T47D (cell line): ENCODE results near the gene PRPF6.

Experiments used
- DNase-seq, 2 experiments: peaks; one replicate each; pipeline versions ENCODE4 v3.0.0 to v3.0.0-alpha.2; 2011 to 2012; ENCODE audit warnings: low read depth in 1 of 2, low spot score in 1 of 2
- JUND ChIP-seq: IDR thresholded peaks from 2 replicates; pipeline ENCODE4 v1.6.1; 2012; ENCODE audit warnings: low read depth
- in situ Hi-C: cut with HindIII; loops from 2 replicates; pipeline ENCODE4 v1.10.0; 2016; ENCODE audit warnings: low sequenced_read_pairs, low pct_unique_long_range_greater_than_20kb

Gene PRPF6

GRCh38 chr20:64025101-64025825 lies 44.3 kb downstream of the PRPF6 start:
- TF ChIP-seq JUND: no peak
- in situ Hi-C loops: no loop called here
- DNase-seq: no peak

- DNase-seq: no peak
- TF ChIP-seq JUND: no peak
- in situ Hi-C loops: no loop called here
Observed at GRCh38 chr20:64025826-64026412, 45.0 kb downstream of the PRPF6 start.

- TF ChIP-seq JUND: no peak
- no peak for DNase-seq
- in situ Hi-C loops: no loop called here
Observed at GRCh38 chr20:64027981-64028685, 47.2 kb downstream of the PRPF6 start.

GRCh38 chr20:64029293-64030117 lies 48.6 kb downstream of the PRPF6 start:
- no peak for DNase-seq
- TF ChIP-seq JUND: no peak
- in situ Hi-C loops: no loop called here

- in situ Hi-C loops: no loop called here
- no peak for DNase-seq
- TF ChIP-seq JUND: no peak
Observed at GRCh38 chr20:64030371-64031134, 49.6 kb downstream of the PRPF6 start.

- no peak for DNase-seq
- TF ChIP-seq JUND: no peak
- in situ Hi-C loops: no loop called here
Observed at GRCh38 chr20:64031822-64032314, 50.9 kb downstream of the PRPF6 start.

GRCh38 chr20:64032706-64033624 lies 52.0 kb downstream of the PRPF6 start:
- no peak for DNase-seq
- no peak for TF ChIP-seq JUND
- in situ Hi-C loops: no loop called here

GRCh38 chr20:64033981-64034493 lies 53.1 kb downstream of the PRPF6 start:
- in situ Hi-C loops: no loop called here
- DNase-seq: no peak
- no peak for TF ChIP-seq JUND

- no peak for TF ChIP-seq JUND
- in situ Hi-C loops: no loop called here
- no peak for DNase-seq
Observed at GRCh38 chr20:64035066-64035932, 54.4 kb downstream of the PRPF6 start.

GRCh38 chr20:64035933-64036345 lies 55.0 kb downstream of the PRPF6 start, which contains the start of gene C20orf204:
Gene C20orf204, plus strand, starts transcription at chr20:64036182. Its CDS starts 142 bp downstream, at chr20:64036324.
- TF ChIP-seq JUND: no peak
- in situ Hi-C loops: no loop called here
- DNase-seq: no peak
